Measurements from ENCODE around the gene PDK3.

DNA sequence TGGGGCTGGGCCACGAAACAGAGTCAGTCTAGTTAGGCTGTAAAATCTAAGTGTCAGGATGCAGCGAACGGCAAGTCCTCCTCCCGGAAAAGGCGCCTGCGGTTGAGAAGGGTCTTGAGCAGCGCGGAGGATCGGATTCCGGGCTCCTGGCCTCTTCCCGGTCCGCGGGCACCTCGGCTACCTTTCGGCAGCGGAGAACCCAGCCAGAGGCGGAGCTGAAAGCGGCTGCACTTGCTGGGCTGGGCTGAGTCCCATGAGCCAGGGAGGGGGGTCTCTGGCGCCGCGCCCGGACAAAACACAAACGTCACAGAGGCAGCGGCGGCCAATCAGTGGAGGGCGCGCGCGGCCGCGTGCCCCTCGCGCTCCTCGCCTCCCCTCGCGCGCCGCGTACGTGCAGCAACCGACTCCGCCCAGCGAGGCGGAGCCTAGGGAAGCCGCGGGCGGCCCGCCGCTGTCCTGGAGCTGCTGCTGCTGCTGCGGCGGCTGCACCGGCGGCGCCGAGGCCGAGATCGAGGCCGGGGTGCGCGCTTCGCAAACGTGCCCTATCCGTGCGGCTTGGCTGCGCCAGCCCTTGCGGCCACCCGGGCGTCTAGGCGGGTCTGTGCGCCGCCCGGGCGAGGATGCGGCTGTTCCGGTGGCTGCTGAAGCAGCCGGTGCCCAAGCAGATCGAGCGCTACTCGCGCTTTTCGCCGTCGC is at the start of gene PDK3:
- TF ChIP-seq, protein P1, sequence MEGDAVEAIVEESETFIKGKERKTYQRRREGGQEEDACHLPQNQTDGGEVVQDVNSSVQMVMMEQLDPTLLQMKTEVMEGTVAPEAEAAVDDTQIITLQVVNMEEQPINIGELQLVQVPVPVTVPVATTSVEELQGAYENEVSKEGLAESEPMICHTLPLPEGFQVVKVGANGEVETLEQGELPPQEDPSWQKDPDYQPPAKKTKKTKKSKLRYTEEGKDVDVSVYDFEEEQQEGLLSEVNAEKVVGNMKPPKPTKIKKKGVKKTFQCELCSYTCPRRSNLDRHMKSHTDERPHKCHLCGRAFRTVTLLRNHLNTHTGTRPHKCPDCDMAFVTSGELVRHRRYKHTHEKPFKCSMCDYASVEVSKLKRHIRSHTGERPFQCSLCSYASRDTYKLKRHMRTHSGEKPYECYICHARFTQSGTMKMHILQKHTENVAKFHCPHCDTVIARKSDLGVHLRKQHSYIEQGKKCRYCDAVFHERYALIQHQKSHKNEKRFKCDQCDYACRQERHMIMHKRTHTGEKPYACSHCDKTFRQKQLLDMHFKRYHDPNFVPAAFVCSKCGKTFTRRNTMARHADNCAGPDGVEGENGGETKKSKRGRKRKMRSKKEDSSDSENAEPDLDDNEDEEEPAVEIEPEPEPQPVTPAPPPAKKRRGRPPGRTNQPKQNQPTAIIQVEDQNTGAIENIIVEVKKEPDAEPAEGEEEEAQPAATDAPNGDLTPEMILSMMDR (IDR thresholded peaks at IDR 0.05; ENCODE audit: low read length): no peak
- TF ChIP-seq EZH2 (optimal IDR thresholded peaks at IDR 0.05; ENCODE audit: low read depth, low read length): no peak
- no peak for TF ChIP-seq EZH2phosphoT487 (IDR thresholded peaks at IDR 0.05; ENCODE audit: low read length)
